CD4-positive, alpha-beta memory T cell (primary cell): ENCODE results near the gene NAPEPLD. TPM values are rescaled to one million over a fixed set of nuclear protein-coding genes. Genes with fewer than 3 reads are reported as not detected.
"Not testable (repeated sequence)": the region's sequence is repeated elsewhere in the genome, so short reads cannot be mapped to it uniquely, and the experiment has no call there.

ENCODE experiments used
- CTCF ChIA-PET: fragments of 350-600 bp; sonication (Branson Sonifier 250); formaldehyde crosslinking; loops from one replicate; lab custom pipeline; 2021; ENCODE audit warnings: inconsistent platforms; ENCODE audit not compliant: partially characterized antibody; lab: Charles Lee
- POLR2A ChIA-PET: fragments of 350-600 bp; sonication (Branson Sonifier 250); formaldehyde crosslinking; loops from one replicate; lab custom pipeline; 2021; ENCODE audit not compliant: partially characterized antibody; lab: Charles Lee
- DNase-seq, 5 donors: peaks; one replicate each; pipeline versions ENCODE4 v3.0.0 to v3.0.0-alpha.2; 2020 to 2022; ENCODE audit warnings: mixed read lengths in 1 of 5
- H3K27ac ChIP-seq: one replicate; pipeline ENCODE4 v1.7.0; 2013; ENCODE audit warnings: low read depth, low read length
- H3K27me3 ChIP-seq: 2 replicates; pipeline ENCODE4 v1.7.0; 2013; ENCODE audit warnings: mild to moderate bottlenecking, low read length, moderate library complexity; ENCODE audit not compliant: insufficient read depth
- H3K36me3 ChIP-seq: 2 replicates; pipeline ENCODE4 v1.7.0; 2013; ENCODE audit warnings: mild to moderate bottlenecking, low read length, moderate library complexity; ENCODE audit not compliant: insufficient read depth
- H3K4me1 ChIP-seq: 2 replicates; pipeline ENCODE4 v1.7.0; 2013; ENCODE audit warnings: mild to moderate bottlenecking, low read length, moderate library complexity; ENCODE audit not compliant: insufficient read depth
- H3K4me3 ChIP-seq, 2 donors: one replicate each; pipeline ENCODE4 v1.7.0; 2013; ENCODE audit warnings: low read length in 2 of 2, mild to moderate bottlenecking in 1 of 2
- H3K9me3 ChIP-seq, 2 donors: one replicate each; pipeline ENCODE4 v1.7.0; 2013; ENCODE audit warnings: low read length in 2 of 2, control low read depth in 1 of 2; ENCODE audit not compliant: control insufficient read depth in 1 of 2
- H3K27ac Mint-ChIP-seq, 7 donors: one replicate each; pipeline ENCODE4 v1.8.0; 2020 to 2021; ENCODE audit warnings: mixed read lengths in 7 of 7, mild to moderate bottlenecking in 6 of 7, inconsistent platforms in 3 of 7, moderate library complexity in 3 of 7
- H3K27me3 Mint-ChIP-seq, 2 donors: one replicate each; pipeline ENCODE4 v1.8.0; 2020 to 2021; ENCODE audit warnings: mixed read lengths in 2 of 2
- H3K36me3 Mint-ChIP-seq, 2 donors: one replicate each; pipeline ENCODE4 v1.8.0; 2020 to 2021; ENCODE audit warnings: mixed read lengths in 2 of 2, inconsistent platforms in 1 of 2, mild to moderate bottlenecking in 1 of 2
- H3K4me1 Mint-ChIP-seq, 4 donors: one replicate each; pipeline ENCODE4 v1.8.0; 2020 to 2021; ENCODE audit warnings: mixed read lengths in 4 of 4, mild to moderate bottlenecking in 1 of 4
- H3K4me3 Mint-ChIP-seq, 8 donors: one replicate each; pipeline ENCODE4 v1.8.0; 2020 to 2021; ENCODE audit warnings: mixed read lengths in 8 of 8, mild to moderate bottlenecking in 7 of 8, moderate library complexity in 6 of 8, inconsistent platforms in 3 of 8
- H3K9me3 Mint-ChIP-seq, 8 donors: one replicate each; pipeline ENCODE4 v1.8.0; 2020 to 2021; ENCODE audit warnings: mixed read lengths in 8 of 8, mild to moderate bottlenecking in 5 of 8, inconsistent platforms in 3 of 8, moderate library complexity in 1 of 8
- intact Hi-C: fragments of 100-400 bp; cut with micrococcal nuclease; formaldehyde crosslinking; loops from one replicate; pipeline ENCODE4 v1.15.1; 2023
- polyA plus RNA-seq, 2 donors: library from polyadenylated mRNA; unstranded; fragments of 300-500 nt; fragmentation: Illumina TruSeq; gene quantifications; one replicate each; pipeline ENCODE4 v1.2.3, GENCODE V29; 2021
- total RNA-seq, 2 experiments: library from RNA; stranded (reverse); gene quantifications; one replicate each; pipeline ENCODE4 v1.2.3, GENCODE V29; 2021

The NAPEPLD gene
- total and polyA plus RNA-seq, 4 experiments from 2014 or later: 2.1 to 22.2 (median 16.6) TPM

DNA sequence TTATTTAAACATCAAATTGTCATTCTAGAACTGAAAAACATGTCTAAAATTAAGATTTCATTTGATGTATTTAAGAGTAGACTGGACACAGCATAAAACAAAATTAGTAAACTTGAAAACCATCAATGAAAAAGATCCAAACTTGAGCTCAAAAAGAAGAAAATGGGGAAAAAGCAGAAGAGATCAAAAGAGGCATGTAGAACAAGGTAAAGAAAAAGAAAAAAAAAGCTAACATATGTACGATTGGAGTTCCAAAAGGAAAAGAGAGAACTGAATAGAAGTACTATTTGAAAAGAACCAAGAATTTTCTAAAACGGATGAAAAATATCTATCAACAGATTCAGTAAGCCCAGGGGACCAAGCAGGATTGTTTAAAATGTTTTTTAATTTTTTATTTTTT lies 77.9 kb downstream of the NAPEPLD start:
- Mint-ChIP-seq H3K27me3 (peaks cover 3 to 5% of the 10 kb centered on the region in 2 donors), H3K4me1 (peaks cover 15 to 19% (median 19%) of the 10 kb centered on the region in 4 donors), H3K4me3 (no peak overlapping the region), H3K9me3 (no peaks in the 10 kb centered on the region), H3K27ac (no peak overlapping the region), H3K36me3 (peaks cover 0 to 5% of the 10 kb centered on the region in 2 donors)
- H3K4me3 ChIP-seq: no peak overlapping the region
- intact Hi-C loops: loop anchor here (5.0 kb wide), 1 partner anchor 226 kb away; the partner anchor contains the start of gene PMPCB
- no peaks in the 10 kb centered on the region for H3K36me3 ChIP-seq
- H3K4me1 ChIP-seq: peaks cover 15% of the 10 kb centered on the region
- no peaks in the 10 kb centered on the region for H3K9me3 ChIP-seq
- no peak for DNase-seq
- no peak overlapping the region for H3K27ac ChIP-seq
- no peaks in the 10 kb centered on the region for H3K27me3 ChIP-seq
- ChIA-PET CTCF (interaction anchor here (1.2 kb wide), 1 partner anchor 11 kb away, joined by 3 read pairs; no protein-coding TSS in a partner anchor), POLR2A (no interaction called here)

DNA sequence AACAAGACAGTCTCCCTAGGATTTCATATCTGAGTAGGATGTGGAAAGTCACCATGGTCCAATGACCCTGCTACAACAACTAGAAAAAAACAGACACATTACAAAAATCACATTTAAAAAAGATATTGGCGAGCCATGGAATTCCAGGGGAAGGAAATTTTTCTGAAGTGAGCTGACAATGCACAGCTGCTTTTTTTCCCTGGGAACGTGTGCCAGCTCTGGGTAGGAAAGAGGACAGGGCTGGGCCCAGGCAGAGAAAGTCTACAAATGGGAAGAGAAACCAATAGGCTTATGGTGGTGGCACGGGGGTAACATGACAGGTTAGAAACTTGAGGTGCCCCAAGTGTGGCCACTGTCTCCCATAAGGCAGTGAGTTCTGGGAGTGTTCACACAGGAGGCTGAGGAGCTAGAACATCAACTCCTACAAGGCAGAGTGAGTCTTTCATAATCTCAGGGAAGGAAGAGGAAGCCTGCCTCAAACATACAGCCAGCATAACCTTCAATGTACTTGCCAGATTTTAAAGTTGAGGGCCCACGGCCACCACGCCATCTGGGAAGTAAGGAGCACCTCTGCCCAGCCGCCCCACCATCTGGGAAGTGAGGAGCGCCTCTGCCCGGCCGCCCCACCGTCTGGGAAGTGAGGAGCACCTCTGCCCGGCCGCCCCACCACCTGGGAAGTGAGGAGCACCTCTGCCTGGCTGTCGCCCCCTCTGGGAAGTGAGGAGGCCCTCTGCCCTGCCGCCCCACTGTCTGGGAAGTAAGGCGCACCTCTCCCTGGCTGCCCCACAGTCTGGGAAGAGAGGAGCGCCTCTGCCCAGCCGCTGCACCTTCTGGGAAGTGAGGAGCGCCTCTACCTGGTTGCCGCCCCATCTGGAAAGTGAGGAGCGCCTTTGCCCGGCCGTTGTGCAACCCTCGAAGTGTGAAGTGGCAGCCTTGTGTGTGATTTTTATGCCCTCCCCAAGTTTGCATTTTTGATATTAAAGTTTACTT lies 80.2 kb downstream of the NAPEPLD start:
- intact Hi-C loops: no loop called here
- DNase-seq: no peak
- ChIA-PET CTCF (interaction anchor here (2.0 kb wide), 1 partner anchor 9 kb away, joined by 5 read pairs; no protein-coding TSS in a partner anchor), POLR2A (interaction anchor here (1.1 kb wide), 1 partner anchor 320 kb away, joined by 3 read pairs; the partner anchor contains the start of gene FAM185A)
- H3K27me3 ChIP-seq: no peaks in the 10 kb centered on the region
- H3K9me3 ChIP-seq: no peaks in the 10 kb centered on the region
- no peak overlapping the region for H3K4me3 ChIP-seq
- Mint-ChIP-seq H3K4me1 (peaks cover under 1 to 3% (median 2%) of the 10 kb centered on the region in 4 donors), H3K27me3 (peaks cover 3 to 5% of the 10 kb centered on the region in 2 donors), H3K4me3 (no peak overlapping the region), H3K9me3 (no peaks in the 10 kb centered on the region), H3K36me3 (no peaks in the 10 kb centered on the region), H3K27ac (no peak overlapping the region)
- H3K4me1 ChIP-seq: peaks cover under 1% of the 10 kb centered on the region
- no peak overlapping the region for H3K27ac ChIP-seq
- H3K36me3 ChIP-seq: no peaks in the 10 kb centered on the region

- H3K4me1 ChIP-seq: no peaks in the 10 kb centered on the region
- peak in 3 of 5 donors; percentile 10 to 17 (median 14) for DNase-seq
- H3K4me3 ChIP-seq: no peak overlapping the region
- H3K9me3 ChIP-seq: no peaks in the 10 kb centered on the region
- H3K27me3 ChIP-seq: no peaks in the 10 kb centered on the region
- H3K36me3 ChIP-seq: no peaks in the 10 kb centered on the region
- intact Hi-C loops: no loop called here
- Mint-ChIP-seq H3K27ac (peak overlapping the region in 1 of 7 donors; percentile 71), H3K4me3 (no peak overlapping the region), H3K9me3 (no peaks in the 10 kb centered on the region), H3K4me1 (no peaks in the 10 kb centered on the region), H3K27me3 (peaks cover 3 to 5% of the 10 kb centered on the region in 2 donors), H3K36me3 (no peaks in the 10 kb centered on the region)
- no peak overlapping the region for H3K27ac ChIP-seq
- POLR2A ChIA-PET: no interaction called here
- CTCF ChIA-PET: interaction anchor here (0.7 to 2.3 kb wide), 4 partner anchors 9 to 787 kb away, joined by 3 to 10 read pairs (median 3); partner anchors contain the start of genes ARMC10 and FBXL13
Observed at GRCh38 chr7:103065667-103066066, 83.2 kb downstream of the NAPEPLD start.

- POLR2A ChIA-PET: no interaction called here
- H3K4me3 ChIP-seq: no peak overlapping the region
- H3K9me3 ChIP-seq: no peaks in the 10 kb centered on the region
- Mint-ChIP-seq H3K9me3 (no peaks in the 10 kb centered on the region), H3K27me3 (peaks cover 3 to 5% of the 10 kb centered on the region in 2 donors), H3K4me1 (no peaks in the 10 kb centered on the region), H3K27ac (no peak overlapping the region), H3K36me3 (no peaks in the 10 kb centered on the region), H3K4me3 (no peak overlapping the region)
- DNase-seq: no peak
- CTCF ChIA-PET: no interaction called here
- intact Hi-C loops: no loop called here
- no peaks in the 10 kb centered on the region for H3K27me3 ChIP-seq
- no peaks in the 10 kb centered on the region for H3K36me3 ChIP-seq
- H3K27ac ChIP-seq: no peak overlapping the region
- H3K4me1 ChIP-seq: no peaks in the 10 kb centered on the region
Observed at GRCh38 chr7:103063895-103064294, 85.0 kb downstream of the NAPEPLD start.

- Histone ChIP-seq H3K27me3 (no peaks in the 10 kb centered on the region), H3K4me3 (no peak overlapping the region), H3K4me1 (no peaks in the 10 kb centered on the region), H3K36me3 (no peaks in the 10 kb centered on the region), H3K9me3 (no peaks in the 10 kb centered on the region), H3K27ac (no peak overlapping the region)
- ChIA-PET POLR2A (no interaction called here), CTCF (interaction anchor here (1.2 to 1.3 kb wide), 3 partner anchors 9 to 301 kb away, joined by 3 to 5 read pairs (median 5); no protein-coding TSS in a partner anchor)
- Mint-ChIP-seq H3K36me3 (no peaks in the 10 kb centered on the region), H3K27ac (peak overlapping the region in 1 of 7 donors; percentile 3), H3K27me3 (no peaks in the 10 kb centered on the region), H3K9me3 (no peaks in the 10 kb centered on the region), H3K4me3 (no peak overlapping the region), H3K4me1 (no peaks in the 10 kb centered on the region)
- intact Hi-C loops: no loop called here
- no peak for DNase-seq
Observed at GRCh38 chr7:103059471-103059870, 89.4 kb downstream of the NAPEPLD start.

GRCh38 chr7:103058122-103058521 lies 90.8 kb downstream of the NAPEPLD start:
- no peak overlapping the region for H3K4me3 ChIP-seq
- H3K27me3 ChIP-seq: no peaks in the 10 kb centered on the region
- DNase-seq: no peak
- ChIA-PET CTCF (no interaction called here), POLR2A (no interaction called here)
- H3K27ac ChIP-seq: no peak overlapping the region
- Mint-ChIP-seq H3K4me3 (no peak overlapping the region), H3K4me1 (no peaks in the 10 kb centered on the region), H3K36me3 (no peaks in the 10 kb centered on the region), H3K9me3 (no peaks in the 10 kb centered on the region), H3K27ac (no peak overlapping the region), H3K27me3 (no peaks in the 10 kb centered on the region)
- no peaks in the 10 kb centered on the region for H3K9me3 ChIP-seq
- H3K36me3 ChIP-seq: no peaks in the 10 kb centered on the region
- intact Hi-C loops: no loop called here
- H3K4me1 ChIP-seq: no peaks in the 10 kb centered on the region

DNA sequence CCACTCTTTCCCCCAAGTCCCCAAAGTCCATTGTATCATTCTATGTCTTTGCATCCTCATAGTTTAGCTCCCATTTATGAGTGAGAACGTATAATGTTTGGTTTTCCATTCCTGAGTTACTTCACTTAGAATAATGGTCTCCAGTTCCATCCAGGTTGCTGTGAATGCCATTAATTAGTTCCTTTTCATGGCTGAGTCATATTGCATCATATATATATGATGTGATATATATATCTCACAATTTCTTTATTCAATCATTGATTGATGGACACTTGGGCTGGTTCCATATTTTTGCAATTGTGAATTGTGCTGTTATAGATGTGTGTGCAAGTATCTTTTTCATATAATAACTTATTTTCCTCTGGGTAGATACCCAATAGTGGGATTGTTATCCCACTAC lies 92.9 kb downstream of the NAPEPLD start:
- H3K36me3 ChIP-seq, H3K4me3 ChIP-seq, H3K4me1 Mint-ChIP-seq, DNase-seq, intact Hi-C loops, H3K27me3 ChIP-seq, H3K9me3 ChIP-seq, H3K4me1 ChIP-seq, H3K27ac ChIP-seq, H3K27ac Mint-ChIP-seq, H3K9me3 Mint-ChIP-seq, CTCF ChIA-PET, POLR2A ChIA-PET, H3K4me3 Mint-ChIP-seq, H3K27me3 Mint-ChIP-seq, H3K36me3 Mint-ChIP-seq: not testable (repeated sequence)
